SJSA1 (cell line): Measurements from ENCODE around the gene LMO3. TPM values are rescaled to one million over a fixed set of nuclear protein-coding genes. Genes with fewer than 3 reads are reported as not detected.
"Not testable (repeated sequence)": the region's sequence is repeated elsewhere in the genome, so short reads cannot be mapped to it uniquely, and the experiment has no call there.

ENCODE experiments used
- DNase-seq, 2 experiments: peaks; one replicate each; pipeline ENCODE4 v3.0.0-alpha.2; 2015 to 2020; ENCODE audit warnings: low spot score in 2 of 2, low read depth in 1 of 2
- H3K27ac ChIP-seq: fragments of 250-450 bp; sonication (Bioruptor Pico); 2 replicates; pipeline ENCODE4 v1.5.1; 2020; ENCODE audit warnings: mild to moderate bottlenecking, moderate library complexity
- H3K27me3 ChIP-seq: fragments of 250-450 bp; sonication (Bioruptor Pico); replicated peaks from 2 replicates; pipeline ENCODE4 v1.5.1; 2020; ENCODE audit warnings: mild to moderate bottlenecking, moderate library complexity
- H3K36me3 ChIP-seq: fragments of 250-450 bp; sonication (Bioruptor Pico); 2 replicates; pipeline ENCODE4 v1.5.1; 2020; ENCODE audit warnings: mild to moderate bottlenecking
- H3K4me1 ChIP-seq: fragments of 250-450 bp; sonication (Bioruptor Pico); replicated peaks from 2 replicates; pipeline ENCODE4 v1.6.1; 2021; ENCODE audit warnings: mild to moderate bottlenecking
- H3K4me3 ChIP-seq: fragments of 250-450 bp; sonication (Bioruptor Pico); 2 replicates; pipeline ENCODE4 v1.5.1; 2020; ENCODE audit warnings: mild to moderate bottlenecking
- H3K9me3 ChIP-seq: fragments of 250-450 bp; sonication (Bioruptor Pico); replicated peaks from 2 replicates; pipeline ENCODE4 v1.5.1; 2020; ENCODE audit warnings: mild to moderate bottlenecking
- total RNA-seq: library from RNA; depleted of rRNA; stranded (reverse); fragments of >200 nt; shearing (Covaris generic); gene quantifications from 2 replicates; pipeline ENCODE4 v1.2.3, GENCODE V29; 2014

LMO3 gene
- total RNA-seq, 1 experiment from 2014 or later = not detected

DNA sequence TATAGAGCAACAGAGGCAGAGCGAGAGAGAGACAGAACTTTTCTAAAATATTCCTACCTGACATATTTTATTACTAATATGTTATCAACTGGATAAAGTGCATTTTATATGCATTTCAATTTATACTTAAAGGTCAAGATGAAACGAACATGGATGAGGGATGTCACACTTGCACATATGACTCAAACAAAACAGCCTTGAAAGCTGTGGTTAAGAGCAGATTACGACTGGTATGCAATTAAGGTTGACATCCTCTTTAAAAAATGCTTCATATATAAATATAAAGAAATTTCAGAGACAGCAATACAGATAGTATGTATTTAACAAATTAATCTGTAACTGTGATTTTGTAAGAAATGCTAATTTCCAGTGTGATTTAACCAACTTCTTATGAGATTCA, 52.5 kb downstream of the LMO3 start:
- H3K4me3 ChIP-seq = no peak overlapping the region
- DNase-seq = no peak
- H3K27ac ChIP-seq = no peak overlapping the region
- H3K4me1 ChIP-seq = no peaks in the 10 kb centered on the region
- H3K36me3 ChIP-seq = no peaks in the 10 kb centered on the region
- no peaks in the 10 kb centered on the region for H3K9me3 ChIP-seq
- no peaks in the 10 kb centered on the region for H3K27me3 ChIP-seq

DNA sequence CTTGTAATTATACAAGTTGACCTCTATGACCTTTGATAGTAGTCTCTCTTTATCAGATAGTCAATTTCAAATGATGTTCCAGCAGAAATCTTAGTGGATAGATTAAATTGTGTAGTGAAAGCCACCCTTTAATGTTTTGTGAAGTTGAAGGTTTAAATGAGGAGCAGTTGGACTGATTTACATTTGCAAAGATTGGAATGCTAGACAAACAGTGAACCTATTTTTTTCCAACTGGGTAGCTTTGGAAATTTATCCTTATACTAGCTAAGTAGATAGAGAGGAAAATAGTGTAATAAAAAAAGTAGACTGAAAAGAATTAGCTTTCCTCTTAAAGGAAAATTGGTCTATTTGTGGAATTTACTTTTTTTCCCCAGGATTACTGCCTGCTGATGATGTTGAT, 53.7 kb downstream of the LMO3 start:
- DNase-seq = no peak

DNA sequence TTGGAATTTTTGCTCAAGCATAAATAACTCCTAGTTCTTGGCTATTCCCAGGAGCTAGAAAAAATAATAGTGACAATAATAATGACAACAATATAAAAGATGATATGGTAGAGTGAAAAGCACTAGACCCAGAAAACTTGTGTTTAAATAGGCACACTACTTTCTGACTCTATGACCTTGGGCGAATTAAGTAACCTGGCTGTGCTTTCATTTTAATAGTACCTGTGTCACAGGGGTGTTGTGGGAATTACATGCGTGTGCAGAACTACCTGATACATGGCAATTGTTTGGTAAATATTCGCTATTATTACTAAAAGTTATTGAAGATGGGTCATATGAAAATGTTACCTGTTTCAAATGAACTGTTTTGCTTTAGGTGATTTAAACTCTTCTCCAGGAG, 60.1 kb downstream of the LMO3 start:
- Histone ChIP-seq H3K27ac (no peak overlapping the region), H3K9me3 (no peaks in the 10 kb centered on the region; the same call in 1 of the 2 replicates), H3K27me3 (no peaks in the 10 kb centered on the region), H3K4me1 (no peaks in the 10 kb centered on the region), H3K4me3 (no peak overlapping the region), H3K36me3 (no peaks in the 10 kb centered on the region)
- no peak for DNase-seq

More for the DNA sequence above, 53.7 kb downstream of the LMO3 start:
- Histone ChIP-seq H3K4me1 (no peaks in the 10 kb centered on the region), H3K27me3 (no peaks in the 10 kb centered on the region), H3K4me3 (no peak overlapping the region), H3K27ac (no peak overlapping the region), H3K9me3 (no peaks in the 10 kb centered on the region), H3K36me3 (no peaks in the 10 kb centered on the region)

DNA sequence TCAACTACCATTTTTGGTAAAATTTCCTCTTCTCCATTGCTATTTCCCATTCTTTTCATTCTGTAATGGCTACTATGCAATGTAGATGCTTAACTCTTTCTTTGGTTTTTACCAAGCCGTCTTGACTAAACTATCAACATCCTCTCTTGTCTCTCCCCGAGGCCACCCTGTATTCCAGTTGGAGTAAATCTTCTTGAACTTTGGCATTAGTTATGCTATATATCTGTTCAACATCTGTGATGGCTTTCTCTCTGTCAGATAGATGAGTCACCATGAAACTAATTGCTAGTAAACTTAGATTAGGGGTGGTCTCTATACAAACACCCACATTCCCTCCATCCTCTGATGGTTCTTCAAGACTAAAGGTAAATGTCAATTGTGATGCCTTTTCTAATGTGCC, 63.4 kb downstream of the LMO3 start:
- Histone ChIP-seq H3K4me1 (no peaks in the 10 kb centered on the region), H3K9me3 (no peaks in the 10 kb centered on the region; the same call in 1 of the 2 replicates)

DNA sequence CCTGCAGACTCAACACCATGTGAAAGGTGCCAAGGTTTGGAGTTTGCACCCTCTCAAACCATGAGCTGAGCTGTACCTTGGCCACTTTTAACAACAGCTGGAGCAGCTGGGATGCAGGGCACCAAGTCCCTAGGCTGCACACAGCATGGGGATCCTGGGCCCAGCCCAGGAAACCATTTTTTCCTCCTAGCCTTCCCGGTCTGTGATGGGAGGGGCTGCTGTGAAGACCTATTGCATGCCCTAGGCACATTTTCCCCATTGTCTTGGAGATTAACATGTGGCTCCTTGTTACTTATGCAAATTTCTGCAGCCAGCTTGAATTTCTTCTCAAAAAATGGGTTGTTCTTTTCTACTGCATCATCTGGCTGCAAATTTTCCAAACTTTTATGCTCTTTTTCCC, 68.3 kb downstream of the LMO3 start:
- not testable (repeated sequence) for H3K9me3 ChIP-seq, H3K27ac ChIP-seq, H3K27me3 ChIP-seq, DNase-seq, H3K4me3 ChIP-seq, H3K4me1 ChIP-seq, H3K36me3 ChIP-seq

More for the DNA sequence above, 63.4 kb downstream of the LMO3 start:
- Histone ChIP-seq H3K27me3 (no peaks in the 10 kb centered on the region), H3K36me3 (no peaks in the 10 kb centered on the region), H3K27ac (no peak overlapping the region), H3K4me3 (no peak overlapping the region)
- DNase-seq = no peak

DNA sequence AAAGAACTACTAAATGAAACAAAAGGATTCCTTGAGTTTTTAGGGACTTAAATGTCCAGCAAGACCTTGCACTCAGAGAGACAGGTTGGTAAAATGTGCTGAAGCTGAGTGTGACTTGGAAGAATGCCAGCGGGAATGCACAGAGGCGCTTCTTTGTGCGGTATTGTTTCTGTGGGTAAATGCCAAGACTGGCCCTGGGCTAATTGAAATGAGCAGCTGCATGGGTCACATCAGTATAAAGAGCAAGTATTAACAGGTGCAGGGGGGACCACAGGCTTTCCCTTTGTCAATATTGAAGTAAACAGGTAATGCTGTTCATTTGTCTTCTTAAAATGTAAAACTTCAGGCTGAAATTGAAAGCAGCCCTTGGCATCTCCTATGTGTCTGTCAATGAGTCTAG, 74.3 kb downstream of the LMO3 start:
- no peaks in the 10 kb centered on the region for H3K4me1 ChIP-seq
- no peaks in the 10 kb centered on the region for H3K27me3 ChIP-seq
- H3K27ac ChIP-seq = no peak overlapping the region
- no peaks in the 10 kb centered on the region for H3K9me3 ChIP-seq
- H3K4me3 ChIP-seq = no peak overlapping the region
- no peak for DNase-seq
- H3K36me3 ChIP-seq = no peaks in the 10 kb centered on the region

DNA sequence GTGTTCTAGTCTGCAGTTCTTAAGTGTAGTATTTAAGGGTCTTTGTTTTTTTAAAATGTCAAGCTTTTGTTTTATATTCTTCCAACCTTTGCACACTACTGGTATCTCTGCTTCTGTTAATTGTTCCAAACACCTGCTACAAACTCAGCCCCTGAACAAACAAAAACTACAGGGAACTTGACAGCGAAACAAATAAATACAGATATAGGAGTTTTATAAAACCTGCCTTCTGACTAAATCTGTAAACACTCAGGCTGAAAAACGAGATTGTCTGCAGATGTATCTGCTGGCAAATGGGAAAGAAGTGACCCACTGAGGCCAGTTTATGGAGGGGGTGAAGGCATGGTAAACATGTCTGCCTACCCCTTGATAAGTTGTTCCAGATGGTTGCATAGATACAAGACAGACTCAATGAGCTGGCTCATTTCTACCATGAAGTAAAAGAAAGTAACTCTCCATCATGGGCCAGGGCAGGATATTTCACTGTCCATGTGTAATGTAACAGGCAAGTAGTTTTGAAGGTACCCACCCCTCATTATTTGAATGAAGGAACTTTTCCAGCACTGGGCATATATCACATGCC, 75.6 kb downstream of the LMO3 start:
- no peak for DNase-seq
- Histone ChIP-seq H3K4me1 (no peaks in the 10 kb centered on the region), H3K36me3 (no peaks in the 10 kb centered on the region), H3K4me3 (no peak overlapping the region), H3K27ac (no peak overlapping the region), H3K27me3 (no peaks in the 10 kb centered on the region), H3K9me3 (no peaks in the 10 kb centered on the region)

DNA sequence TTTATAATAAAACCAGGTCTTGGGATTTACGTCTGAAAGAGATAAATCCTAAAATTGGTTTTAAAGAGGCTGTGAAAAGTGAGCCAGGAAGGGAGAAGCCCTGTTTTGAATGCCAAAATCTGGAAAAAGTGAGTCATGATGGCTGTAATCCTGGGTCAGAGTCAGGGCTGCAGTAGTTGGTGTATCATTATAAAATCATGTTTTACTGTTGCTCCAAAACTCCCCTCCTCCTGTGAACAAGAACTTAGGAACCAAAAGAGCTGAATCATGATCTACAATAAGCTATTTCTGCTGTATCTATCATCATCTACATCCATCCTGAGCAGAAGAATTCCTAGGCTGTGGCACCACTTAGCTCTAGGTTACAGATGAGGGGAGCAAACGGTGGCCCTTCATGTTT, 79.3 kb downstream of the LMO3 start:
- Histone ChIP-seq H3K4me3 (no peak overlapping the region), H3K36me3 (no peaks in the 10 kb centered on the region), H3K9me3 (no peaks in the 10 kb centered on the region; the same call in 1 of the 2 replicates), H3K27ac (no peak overlapping the region), H3K27me3 (no peaks in the 10 kb centered on the region), H3K4me1 (no peaks in the 10 kb centered on the region)
- no peak for DNase-seq

DNA sequence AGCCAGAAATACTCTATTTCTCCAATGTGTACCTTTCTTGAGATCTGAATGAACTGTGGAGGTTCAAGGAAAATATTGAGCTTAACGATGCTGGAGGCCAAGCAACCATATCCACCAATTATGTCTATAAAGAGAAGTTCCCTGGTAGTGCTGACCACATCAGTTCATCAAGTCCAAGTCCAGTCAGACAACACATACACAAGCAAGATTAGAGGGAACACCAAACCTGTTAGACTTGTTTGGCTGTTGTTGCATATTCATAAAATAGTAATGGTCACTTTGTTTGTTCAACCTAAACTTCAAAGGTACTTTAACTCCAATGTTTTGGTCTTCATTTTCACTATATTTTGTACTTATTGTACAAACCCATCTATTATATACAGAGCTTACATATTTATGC, 81.6 kb downstream of the LMO3 start:
- Histone ChIP-seq H3K9me3 (no peaks in the 10 kb centered on the region; the same call in 1 of the 2 replicates), H3K27me3 (no peaks in the 10 kb centered on the region), H3K4me3 (no peak overlapping the region), H3K27ac (no peak overlapping the region), H3K4me1 (no peaks in the 10 kb centered on the region), H3K36me3 (no peaks in the 10 kb centered on the region)
- no peak for DNase-seq

DNA sequence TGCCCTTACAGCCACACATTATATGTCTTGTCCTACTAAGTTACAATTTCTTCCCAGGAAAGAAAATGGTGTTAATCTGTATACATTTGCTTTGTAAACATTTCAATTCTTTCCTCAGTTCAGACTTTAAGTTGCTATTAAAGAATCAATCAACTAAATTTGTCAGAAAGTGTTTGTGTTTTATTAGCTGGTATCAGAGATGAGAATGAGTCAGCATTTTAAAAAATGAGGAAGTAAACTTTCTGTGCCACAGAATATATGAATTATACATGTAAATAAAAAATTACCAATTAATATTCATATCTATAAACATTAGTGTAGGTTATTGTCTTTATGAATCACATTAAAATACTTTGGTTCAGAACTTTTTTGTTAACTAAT, 82.0 kb downstream of the LMO3 start:
- no peaks in the 10 kb centered on the region for H3K4me1 ChIP-seq
- no peaks in the 10 kb centered on the region for H3K36me3 ChIP-seq
- no peaks in the 10 kb centered on the region; the same call in 1 of the 2 replicates for H3K9me3 ChIP-seq
- no peak for DNase-seq
- H3K4me3 ChIP-seq = no peak overlapping the region
- no peaks in the 10 kb centered on the region for H3K27me3 ChIP-seq
- no peak overlapping the region for H3K27ac ChIP-seq

DNA sequence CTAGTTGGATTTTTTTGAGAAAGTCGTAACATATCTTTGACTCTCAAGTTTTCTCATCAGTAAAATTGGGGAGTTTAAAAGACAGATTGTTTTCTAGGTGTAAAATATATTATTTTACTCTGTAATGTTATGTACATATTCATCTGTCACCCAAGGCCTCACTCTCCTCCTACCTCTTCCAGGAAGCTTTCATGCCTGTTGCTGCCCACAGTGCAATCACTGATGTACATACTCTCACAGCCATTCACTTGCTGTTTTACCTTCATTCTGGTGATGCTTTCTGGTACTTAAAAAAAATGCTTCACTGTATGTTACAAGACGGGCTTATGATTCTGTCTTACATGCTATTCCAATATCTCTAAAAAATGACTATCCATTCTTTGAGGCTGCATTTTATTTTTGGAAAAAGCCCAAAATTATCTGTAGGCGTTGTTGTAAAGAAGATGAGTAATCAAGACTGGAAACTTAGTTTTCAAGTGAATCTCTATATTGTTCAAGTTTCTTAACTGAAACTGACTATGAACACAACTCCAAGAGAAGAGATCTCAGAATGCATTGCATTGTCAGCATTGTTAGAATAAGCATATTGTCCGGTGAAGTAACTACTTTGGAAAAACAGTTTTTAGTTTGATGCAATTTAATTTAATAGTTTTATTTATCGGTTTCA, 82.5 kb downstream of the LMO3 start:
- H3K4me1 ChIP-seq = no peaks in the 10 kb centered on the region
- no peaks in the 10 kb centered on the region for H3K36me3 ChIP-seq
- no peaks in the 10 kb centered on the region for H3K27me3 ChIP-seq
- no peak overlapping the region for H3K4me3 ChIP-seq
- no peak for DNase-seq
- H3K9me3 ChIP-seq = no peaks in the 10 kb centered on the region; the same call in 1 of the 2 replicates
- H3K27ac ChIP-seq = no peak overlapping the region

DNA sequence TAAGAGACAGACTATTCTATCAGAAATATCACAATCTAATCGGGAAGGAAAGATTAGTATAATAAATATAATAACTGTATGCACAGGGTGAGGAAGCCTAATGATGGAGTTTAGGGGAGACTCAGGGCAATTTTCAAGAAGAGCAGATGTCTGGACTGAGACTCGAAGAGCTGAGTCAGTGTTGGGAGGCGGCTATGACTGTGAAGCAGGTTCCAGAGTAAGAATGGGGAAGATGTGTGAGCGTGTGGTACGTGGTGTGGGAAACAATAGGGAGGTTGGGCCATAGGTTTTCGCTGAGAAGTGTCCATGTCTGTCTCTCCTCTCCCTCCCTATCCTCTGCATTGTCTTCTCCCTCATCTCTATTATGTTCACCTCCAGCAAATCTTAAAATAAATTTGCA, 85.6 kb downstream of the LMO3 start:
- Histone ChIP-seq H3K27ac (no peak overlapping the region), H3K27me3 (no peaks in the 10 kb centered on the region), H3K4me3 (no peak overlapping the region), H3K9me3 (no peaks in the 10 kb centered on the region; the same call in 1 of the 2 replicates), H3K36me3 (no peaks in the 10 kb centered on the region), H3K4me1 (no peaks in the 10 kb centered on the region)
- DNase-seq = no peak

DNA sequence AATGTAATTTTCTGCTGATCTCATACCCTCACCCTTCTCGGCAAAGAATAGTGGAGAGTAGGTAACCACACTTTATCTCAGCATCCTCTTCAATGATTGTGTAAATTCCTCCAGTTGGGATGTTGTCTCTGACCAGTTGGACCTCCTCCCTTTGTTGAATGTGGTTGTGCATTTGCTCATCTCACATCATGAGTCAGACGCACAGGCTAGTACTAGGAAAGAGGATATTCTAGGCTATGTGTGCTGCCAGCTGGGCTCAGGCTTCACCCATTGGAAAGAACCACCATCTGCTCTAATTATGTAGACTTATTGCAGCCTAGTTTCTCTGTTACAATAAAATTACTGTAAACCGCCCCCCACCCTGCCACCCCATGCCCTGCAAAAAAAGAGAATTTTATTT, 90.3 kb downstream of the LMO3 start:
- Histone ChIP-seq H3K27ac (no peak overlapping the region), H3K4me3 (no peak overlapping the region), H3K36me3 (no peaks in the 10 kb centered on the region), H3K9me3 (no peaks in the 10 kb centered on the region; the same call in 1 of the 2 replicates), H3K27me3 (no peaks in the 10 kb centered on the region), H3K4me1 (no peaks in the 10 kb centered on the region)
- no peak for DNase-seq

DNA sequence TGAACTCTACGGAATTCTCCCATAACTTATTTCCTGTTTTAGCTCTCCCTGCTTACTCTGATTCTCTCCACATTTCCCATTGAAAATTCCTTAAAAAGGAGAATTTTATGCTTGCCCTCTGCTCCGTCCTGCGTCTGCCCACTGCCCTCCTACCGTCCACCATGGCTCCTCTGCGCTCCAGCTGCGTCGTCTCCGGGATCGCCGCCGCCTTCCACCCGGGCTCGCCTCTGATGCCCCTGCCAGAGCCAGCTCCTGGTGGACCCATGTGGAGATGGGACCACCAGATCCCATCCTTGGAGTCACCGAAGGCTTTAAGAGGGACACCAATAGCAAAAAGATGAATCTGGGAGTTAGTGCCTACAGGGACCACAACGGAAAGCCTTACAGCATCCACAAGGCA, 92.7 kb downstream of the LMO3 start:
- no peak overlapping the region for H3K27ac ChIP-seq
- no peaks in the 10 kb centered on the region for H3K27me3 ChIP-seq
- no peak overlapping the region for H3K4me3 ChIP-seq
- no peaks in the 10 kb centered on the region for H3K4me1 ChIP-seq
- no peaks in the 10 kb centered on the region for H3K36me3 ChIP-seq
- no peak for DNase-seq
- no peaks in the 10 kb centered on the region; the same call in 1 of the 2 replicates for H3K9me3 ChIP-seq

DNA sequence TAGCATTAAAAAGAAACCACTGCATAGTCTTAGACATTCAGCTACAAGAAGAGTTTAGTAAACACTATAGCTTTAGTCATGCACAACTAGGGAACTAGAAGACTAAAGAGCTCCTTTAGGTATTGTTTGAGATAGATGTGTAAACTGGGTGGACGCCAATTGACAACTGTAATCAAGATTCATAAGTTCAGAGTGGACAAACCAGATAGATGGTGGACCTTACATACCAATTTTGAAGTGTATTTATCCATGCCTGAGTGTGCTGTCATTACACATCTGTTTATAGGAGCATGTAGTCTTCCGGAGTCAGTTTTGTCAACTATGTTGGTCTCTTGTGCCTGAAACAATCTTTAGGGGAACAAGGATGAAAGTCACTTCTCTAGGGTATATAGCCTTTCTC, 96.6 kb downstream of the LMO3 start:
- DNase-seq = no peak
- no peak overlapping the region for H3K4me3 ChIP-seq
- no peaks in the 10 kb centered on the region for H3K9me3 ChIP-seq
- H3K27me3 ChIP-seq = no peaks in the 10 kb centered on the region
- H3K27ac ChIP-seq = no peak overlapping the region
- no peaks in the 10 kb centered on the region for H3K4me1 ChIP-seq
- H3K36me3 ChIP-seq = no peaks in the 10 kb centered on the region
